Keratinocyte (primary cell): ENCODE data around the gene RALGPS2.

Experiments used
- CTCF ChIP-seq, 3 experiments: IDR thresholded peaks in 1 of 3; conservative IDR thresholded peaks in 1 of 3; optimal IDR thresholded peaks in 1 of 3; 2 replicates in 2 of 3; 3 replicates in 1 of 3; pipeline versions ENCODE3 to v1.5.1; 2011; ENCODE audit warnings: low read length in 3 of 3, mild to moderate bottlenecking in 3 of 3, moderate library complexity in 2 of 3, control low read depth in 1 of 3, inconsistent platforms in 1 of 3; ENCODE audit not compliant: insufficient read depth in 2 of 3; ENCODE audit errors: extremely low read depth in 1 of 3
- EZH2 ChIP-seq: IDR thresholded peaks from one replicate; pipeline ENCODE4 v1.6.1; 2012; ENCODE audit warnings: inconsistent platforms, mild to moderate bottlenecking, low read length, moderate library complexity

DNA sequence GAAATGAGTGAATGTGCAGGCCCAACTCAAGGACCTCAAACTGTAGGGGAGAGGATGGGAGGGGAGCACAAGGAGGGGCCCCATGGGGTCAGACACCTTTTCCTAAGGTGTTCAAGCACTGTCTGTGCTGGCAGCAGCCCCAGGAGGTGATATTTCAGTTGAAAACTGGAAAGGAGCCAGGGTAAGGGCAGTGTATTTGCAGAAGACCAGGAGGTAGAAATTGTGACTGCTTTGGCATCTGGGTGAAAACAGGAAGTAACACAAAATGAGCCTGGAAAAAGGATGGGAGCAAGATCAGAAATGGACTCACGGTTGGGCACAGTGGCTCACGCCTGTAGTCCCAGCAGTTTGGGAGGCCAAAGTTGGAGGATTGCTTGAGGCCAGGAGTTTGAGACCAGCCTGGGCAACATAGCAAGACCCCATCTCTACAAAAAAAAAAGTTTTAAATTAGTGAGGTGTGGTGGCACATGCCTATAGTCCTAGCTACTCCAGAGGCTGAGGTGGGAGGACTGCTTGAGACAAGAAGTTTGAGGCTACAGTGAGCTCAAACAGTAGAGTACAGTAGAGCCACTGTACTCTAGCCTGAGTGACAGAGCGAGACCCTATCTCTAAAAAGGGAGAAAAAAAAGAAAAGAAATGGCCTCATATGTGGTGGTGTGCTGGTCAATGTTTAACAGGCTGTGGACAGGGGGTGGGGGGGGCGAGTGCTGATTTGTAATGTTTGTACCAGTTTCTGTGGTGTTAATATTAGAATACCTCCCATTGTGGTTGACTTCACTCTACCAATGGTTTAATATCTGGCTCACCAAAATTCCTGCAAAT is 222.0 kb downstream of the RALGPS2 start:
- TF ChIP-seq CTCF (optimal IDR thresholded peaks at IDR 0.05 in 1 of 3, IDR thresholded peaks at IDR 0.05 in 1 of 3, conservative IDR thresholded peaks at IDR 0.05 in 1 of 3; ENCODE audit: extremely low read depth in 1 of 3, insufficient read depth in 2 of 3, low read length in 3 of 3) = no peak
- TF ChIP-seq EZH2 = no peak
